GM12873 (cell line): ENCODE data around the gene SERTAD1.

Experiments used
- CTCF ChIP-seq: IDR thresholded peaks from 2 replicates; pipeline ENCODE4 v1.5.1; 2012; ENCODE audit warnings: low read depth, mild to moderate bottlenecking, moderate library complexity, low read length, control low read depth; ENCODE audit not compliant: insufficient read depth; ENCODE audit errors: missing control alignments

The SERTAD1 gene

GRCh38 chr19:40441719-40442253, 16.0 kb upstream of the SERTAD1 start:
- no peak for TF ChIP-seq CTCF

GRCh38 chr19:40438284-40438683, 12.5 kb upstream of the SERTAD1 start:
- no peak for TF ChIP-seq CTCF

DNA sequence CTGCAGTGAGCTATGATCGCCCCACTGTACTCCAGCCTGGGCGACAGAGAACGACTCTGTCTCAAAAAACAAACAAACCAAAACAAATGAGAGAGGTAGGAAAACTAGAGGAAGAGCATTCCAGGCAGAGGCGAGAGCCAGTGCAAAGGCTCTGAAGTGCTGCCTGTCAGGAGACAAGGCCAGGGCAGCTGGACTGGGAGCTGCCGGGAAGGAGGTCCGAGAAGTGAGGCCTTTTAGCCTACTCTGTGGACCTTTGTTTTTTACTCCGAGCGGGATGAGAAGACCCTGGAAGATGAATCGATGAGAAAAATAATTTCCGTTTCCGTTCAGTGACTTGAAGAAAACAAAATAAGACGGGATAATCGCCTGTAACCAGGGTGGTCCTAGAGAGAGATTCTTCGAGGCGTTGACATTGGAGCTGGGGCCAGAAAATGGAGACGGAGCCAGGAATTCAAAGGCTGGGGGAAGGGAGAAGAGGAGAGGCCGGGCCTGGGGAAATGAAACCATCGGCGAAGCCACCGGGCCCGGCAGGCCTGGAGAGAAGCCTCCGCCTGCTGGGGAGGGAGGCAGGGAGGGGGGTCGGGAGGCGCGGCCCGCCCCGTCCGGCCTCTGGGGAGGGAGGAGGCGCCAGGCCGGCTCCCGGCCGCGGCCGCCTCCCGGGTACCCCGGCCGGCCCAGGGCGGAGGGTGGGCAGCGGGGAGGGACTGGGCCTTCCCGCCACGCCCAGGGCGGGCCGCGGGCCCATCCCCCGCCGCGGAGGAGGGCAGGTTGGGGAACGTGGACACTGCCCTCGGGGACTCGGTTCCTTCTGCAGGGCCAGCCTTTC, 7.8 kb upstream of the SERTAD1 start:
- no peak for TF ChIP-seq CTCF

- no peak for TF ChIP-seq CTCF
Observed at GRCh38 chr19:40431698-40432097, 5.9 kb upstream of the SERTAD1 start.

- no peak for TF ChIP-seq CTCF
Observed at GRCh38 chr19:40424637-40425449, 949 bp downstream of the SERTAD1 start.

DNA sequence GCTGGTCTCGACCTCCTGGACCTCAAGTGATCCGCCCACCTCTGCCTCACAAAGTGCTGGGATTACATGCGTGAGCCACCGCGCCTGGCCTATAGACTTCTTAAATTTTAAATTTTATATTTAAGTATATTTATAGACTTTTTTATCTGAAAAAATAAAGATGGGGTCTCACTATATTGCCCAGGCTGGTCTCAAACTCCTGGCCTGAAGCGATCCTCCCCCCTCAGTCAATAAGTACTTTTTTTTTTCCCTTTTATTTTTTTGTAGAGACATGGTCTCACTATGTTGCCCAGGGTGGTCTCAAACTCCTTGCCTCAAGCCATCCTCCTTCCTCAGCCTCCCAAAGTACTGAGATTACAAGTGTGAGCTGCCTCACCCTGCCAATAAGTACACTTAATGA, 1.9 kb downstream of the SERTAD1 start:
- TF ChIP-seq CTCF = no peak
